GM18508 (cell line): Measurements from ENCODE around the gene TADA3.

Experiments used
- ATAC-seq: cut with Tn5 transposase; IDR thresholded peaks from one replicate; pipeline ENCODE4 v1.9.1; 2021; ENCODE audit warnings: moderate number of reproducible peaks; ENCODE audit not compliant: insufficient read depth, unreplicated experiment

Gene TADA3

DNA sequence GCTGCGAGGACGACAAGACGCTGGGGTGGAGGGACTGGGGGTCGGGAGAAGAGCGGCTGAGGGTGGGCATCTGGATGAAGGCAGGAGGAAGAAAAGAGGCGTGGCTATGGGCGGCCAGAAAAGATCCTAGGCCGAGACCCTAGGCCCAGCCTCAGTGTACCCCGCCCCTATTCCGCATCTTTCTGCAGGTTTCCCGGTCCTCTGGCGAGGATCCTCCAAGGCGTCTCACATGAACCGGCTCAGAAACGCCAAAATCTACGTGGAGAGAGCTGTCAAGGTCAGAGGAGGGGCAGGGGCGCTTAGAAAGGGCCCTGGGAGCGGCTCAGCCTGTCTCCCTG, 18.1 kb upstream of the TADA3 start:
- no peak for ATAC-seq

DNA sequence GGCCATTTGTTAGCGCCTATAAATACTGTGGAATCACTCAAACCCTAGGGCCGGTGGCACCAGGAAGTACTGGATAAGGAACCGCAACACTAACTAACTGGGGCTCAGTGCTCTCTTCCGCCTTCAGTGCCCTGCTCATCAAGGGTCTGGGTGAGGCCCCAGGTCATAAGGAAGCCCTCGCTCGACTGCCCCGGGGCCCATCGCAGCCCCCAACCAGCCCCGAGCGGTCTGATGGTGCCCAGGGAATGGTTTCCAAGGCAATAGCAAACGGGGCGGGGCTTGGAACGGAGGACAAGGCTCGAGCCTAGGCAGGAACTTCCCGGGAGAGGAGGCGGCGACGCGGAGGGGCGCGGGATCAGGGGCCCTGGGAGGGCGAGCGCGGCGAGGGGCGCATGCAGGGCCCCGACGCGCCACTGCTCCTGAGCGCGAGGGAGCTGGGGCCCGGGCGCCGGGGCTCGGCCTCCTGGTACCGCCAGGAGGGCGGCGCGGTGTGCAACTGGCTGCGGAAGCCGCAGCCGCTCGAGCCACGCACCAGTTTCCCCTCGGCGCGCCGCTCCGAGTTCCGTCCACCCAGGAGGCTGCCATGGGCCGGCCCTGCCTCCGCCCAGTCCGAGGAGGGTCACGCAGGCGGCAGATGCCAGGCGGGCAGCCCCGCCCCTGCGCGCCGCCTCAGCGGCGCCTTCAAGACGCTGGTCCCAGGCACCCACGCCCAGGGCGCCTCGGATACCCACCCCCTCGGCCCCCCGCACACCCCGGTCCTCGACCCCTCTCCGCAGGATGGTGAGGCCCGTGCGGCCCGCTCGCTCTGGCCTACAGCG, 17.6 kb upstream of the TADA3 start, which contains the start of gene TTLL3:
Gene TTLL3, plus strand, starts transcription at position 648 of the 818 bp plus-strand sequence. CDS start 400 bp downstream, outside the sequence.
- ATAC-seq: no peak

DNA sequence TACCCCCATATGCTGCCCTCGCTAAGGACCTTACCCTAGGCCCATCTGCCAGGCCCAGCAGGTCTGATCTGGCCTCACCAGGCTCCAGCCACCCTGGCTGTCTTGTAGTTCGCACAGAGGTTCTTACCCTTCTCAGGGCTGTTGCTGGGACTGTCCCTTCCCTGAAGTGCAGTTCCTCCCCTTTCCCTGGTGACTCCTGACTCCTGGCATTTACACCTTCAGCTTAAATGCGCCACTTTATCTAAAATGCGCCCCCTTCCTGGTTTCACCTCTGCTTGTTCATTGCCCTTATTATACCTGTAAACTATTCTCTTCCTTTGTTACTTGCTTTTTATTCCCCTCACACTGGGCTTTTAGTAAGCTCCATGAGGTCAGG, 17.0 kb upstream of the TADA3 start:
- no peak for ATAC-seq

DNA sequence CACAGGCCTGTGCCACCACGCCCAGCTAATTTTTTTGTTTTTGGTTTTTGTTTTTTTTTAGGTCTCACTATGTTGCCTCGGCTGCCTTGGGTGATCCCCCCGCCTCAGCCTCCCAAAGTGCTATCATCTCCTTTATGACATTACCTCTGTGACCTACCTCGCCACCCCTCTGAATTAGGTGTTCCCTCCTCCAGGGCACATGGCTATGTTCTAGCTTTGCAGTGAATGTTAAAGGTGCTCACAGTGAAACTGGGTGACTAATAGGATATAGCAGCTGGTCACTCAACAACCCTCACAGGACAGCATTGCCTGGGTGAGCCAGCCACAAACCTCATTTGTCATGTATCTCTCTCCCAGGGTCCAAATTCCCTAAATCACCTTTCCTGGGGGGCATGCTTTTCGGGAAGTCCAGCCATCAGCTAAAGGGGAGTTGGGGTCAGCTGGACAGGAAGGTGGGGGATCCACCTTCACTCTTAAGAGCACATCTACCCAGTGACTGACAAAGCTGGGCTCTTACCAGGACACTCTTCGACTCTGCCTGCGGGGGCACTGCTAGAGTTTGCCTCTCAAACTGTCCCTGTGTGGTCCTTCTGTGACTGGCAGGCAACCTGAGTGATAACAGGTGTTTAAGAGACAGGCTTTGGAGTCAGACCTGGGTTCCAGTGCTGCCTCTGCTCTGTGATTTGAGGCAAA, 16.2 kb upstream of the TADA3 start:
- ATAC-seq: peak; percentile 56

DNA sequence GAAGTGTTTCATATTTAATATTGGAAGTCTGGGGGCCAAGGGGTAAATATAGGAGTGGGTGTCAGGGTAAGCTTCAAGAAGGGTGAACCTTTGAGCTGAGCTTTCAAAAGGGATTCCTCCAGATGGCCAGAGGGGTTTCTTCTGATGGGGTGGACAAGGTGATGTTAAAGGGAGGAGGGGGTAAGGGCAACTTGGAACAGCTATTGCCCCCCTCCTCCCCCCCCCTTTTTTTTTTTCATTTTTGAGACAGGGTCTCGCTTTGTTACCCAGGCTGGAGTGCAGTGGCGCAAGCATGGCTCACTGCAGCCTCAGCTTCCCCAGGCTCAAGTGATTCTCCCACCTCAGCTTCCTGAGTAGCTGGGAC, 15.7 kb upstream of the TADA3 start:
- no peak for ATAC-seq

GRCh38 chr3:9806688-9807589, 14.7 kb upstream of the TADA3 start:
- no peak for ATAC-seq

DNA sequence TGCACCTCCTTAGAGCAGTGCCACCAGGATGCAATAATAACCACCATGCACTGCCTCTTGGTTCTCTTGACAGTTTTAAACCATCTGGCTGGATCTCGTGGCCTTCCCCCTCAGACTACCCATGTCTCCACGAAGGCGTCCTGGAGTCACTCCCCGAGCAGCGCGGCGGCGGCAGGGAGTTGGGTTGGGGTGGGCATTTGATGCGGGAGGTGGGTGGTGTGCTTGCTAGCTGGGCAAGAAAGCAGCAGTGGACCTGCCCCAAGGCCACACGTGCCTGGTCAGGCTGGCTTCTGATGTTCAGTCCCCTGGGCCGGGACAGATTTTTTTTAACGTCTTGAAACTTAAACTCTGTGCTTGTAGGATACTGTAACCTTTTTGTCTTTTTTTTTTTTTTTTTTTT, 13.9 kb upstream of the TADA3 start:
- ATAC-seq: no peak

- ATAC-seq: no peak
Observed at GRCh38 chr3:9804996-9805395, 12.7 kb upstream of the TADA3 start.

- ATAC-seq: no peak
Observed at GRCh38 chr3:9803494-9803893, 11.2 kb upstream of the TADA3 start.

DNA sequence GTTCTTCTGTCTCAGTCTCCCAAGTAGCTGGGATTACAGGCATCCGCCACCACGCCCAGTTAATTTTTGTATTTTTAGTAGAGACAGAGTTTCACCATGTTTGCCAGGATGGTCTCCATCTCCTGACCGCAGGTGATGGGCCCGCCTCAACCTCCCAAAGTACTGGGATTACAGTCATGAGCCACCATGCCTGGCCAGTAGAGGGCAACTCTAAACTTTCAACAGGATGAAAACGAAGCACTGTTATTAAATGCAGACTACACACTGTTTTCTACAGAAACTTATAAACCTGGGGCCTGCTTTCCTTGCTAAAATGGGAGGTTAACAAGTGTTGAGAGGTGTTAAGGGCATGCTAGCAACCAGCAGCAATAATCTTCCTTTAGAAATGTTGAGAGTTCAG, 8.3 kb upstream of the TADA3 start:
- ATAC-seq: no peak

DNA sequence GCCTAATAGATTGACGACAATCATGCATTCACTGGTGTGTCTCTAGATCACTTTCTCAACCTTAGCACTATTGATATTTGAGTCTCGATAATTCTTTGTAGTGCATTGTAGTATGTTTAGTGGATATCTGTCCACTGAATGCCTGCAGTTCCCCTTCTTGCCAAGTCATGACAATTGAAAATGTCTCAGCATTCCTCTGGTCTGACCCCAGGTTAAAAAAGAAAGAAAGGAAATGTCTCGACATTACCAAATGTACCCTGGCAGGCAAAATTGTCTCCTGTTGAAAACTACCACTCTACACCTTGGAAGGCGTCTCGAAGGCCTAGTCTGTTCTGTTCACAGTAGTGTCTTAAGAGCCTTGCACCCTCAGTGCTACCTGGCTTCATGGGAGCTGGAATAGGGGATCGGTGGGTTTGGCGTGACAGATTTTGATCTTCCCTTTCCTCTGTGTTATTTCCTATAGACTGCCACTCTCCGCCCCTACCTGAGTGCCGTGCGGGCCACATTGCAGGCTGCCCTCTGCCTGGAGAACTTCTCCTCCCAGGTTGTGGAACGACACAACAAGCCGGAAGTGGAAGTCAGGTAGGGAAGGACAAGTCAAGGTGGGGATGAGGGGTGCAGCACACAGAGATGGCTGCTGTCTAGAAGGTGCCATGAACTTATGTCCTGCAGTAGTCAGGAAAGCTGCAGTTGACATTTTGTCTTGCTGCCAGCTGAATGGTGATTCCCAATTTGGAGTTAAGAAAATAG, 5.1 kb upstream of the TADA3 start:
- ATAC-seq: no peak

- ATAC-seq: no peak
Observed at GRCh38 chr3:9795207-9795606, 2.9 kb upstream of the TADA3 start.

DNA sequence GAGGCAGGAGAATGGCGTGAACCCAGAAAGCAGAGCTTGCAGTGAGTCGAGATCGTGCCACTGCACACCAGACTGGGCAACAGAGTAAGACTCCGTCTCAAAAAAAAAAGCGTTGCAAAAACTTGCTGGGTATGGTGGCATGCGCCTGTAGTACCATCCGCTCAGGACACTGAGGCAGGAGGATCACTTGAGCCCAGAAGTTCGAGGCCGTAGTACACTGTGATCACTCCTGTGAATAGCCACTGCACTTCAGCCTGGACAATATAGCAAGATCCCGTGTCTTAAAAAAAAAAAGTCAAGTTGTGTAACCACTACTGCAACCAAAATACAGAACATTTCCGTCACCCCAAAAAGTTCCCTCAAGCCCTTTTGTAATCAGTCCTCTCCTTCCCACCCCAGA, 2.1 kb upstream of the TADA3 start:
- ATAC-seq: no peak

DNA sequence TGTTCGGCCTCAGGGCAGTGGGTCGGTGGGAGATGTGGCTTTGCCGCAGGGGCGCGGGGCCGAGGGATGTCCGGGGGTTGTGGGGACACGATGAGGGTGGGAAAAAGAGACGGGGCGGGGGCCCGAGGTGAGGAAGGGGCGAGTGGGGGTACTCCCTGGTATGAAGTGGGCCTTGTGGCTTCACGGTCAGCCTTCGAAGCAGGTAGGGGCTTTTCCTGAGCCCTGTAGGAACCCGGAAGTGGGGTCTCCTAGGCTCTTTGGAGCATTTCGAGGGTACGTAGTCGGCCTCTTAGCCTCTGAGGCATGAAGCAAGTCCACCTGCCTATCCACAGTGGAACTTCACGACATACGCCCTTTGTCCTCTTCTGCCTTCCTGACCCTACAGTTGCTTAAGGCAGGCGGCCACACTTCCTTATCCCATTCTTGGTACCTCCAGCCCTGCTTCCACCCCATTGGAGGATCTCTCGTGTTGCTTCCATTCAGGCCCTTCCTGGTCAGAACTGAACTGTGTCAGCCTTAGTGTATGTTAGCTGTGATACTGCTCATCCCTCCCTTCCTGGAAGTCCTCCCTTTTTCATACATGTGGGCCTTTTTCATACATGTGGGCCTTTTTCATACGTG, 998 bp upstream of the TADA3 start:
- no peak for ATAC-seq

DNA sequence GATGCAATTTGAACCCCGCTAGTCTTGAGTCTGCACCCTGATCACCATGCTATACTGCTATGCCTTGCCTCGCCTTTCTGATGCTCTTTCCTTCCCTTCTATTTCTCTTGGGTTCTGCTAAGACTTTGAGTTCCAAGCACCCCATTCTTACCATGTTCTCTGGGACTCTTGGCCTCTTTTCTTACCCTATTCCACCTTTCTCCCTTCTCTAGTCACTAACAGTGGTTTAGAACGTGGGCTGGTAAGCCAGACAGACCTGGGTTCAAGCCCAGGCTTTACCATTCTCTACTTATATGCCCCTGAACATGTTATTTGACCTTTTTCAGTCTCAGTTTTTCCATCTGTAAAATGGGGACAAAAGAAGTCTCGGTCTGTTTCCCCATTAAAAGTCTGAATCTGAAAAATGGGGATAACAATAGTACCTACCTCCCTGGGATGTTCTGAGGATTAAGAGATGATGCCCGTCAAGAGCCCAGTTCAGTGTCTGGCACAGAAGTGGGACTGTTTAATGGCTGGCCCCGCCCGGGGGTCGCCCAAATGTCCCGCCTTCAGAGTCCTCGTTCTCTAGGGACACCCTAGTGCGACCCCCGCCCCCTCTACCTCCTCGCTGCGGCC, 376 bp downstream of the TADA3 start:
- peak; percentile 2 for ATAC-seq

DNA sequence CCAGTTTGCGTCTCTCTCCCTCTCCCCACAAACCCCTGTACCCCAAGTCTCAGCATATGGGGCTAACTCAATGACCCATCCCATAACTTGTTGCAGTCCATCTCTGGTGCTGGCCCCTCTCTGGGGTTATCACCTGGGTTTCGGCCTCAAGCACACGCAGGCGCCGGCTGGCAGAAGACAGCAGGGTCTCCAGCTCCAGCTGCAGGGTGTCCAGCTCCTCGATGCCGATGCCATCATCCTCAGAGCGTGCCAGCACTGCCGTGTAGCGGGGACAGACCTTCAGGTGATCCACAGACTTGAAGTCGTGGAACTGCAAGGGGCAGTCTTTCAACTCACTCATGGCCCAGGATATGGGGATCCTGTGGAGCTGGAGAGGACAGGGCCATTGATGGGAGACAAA, 1.1 kb downstream of the TADA3 start:
- no peak for ATAC-seq

DNA sequence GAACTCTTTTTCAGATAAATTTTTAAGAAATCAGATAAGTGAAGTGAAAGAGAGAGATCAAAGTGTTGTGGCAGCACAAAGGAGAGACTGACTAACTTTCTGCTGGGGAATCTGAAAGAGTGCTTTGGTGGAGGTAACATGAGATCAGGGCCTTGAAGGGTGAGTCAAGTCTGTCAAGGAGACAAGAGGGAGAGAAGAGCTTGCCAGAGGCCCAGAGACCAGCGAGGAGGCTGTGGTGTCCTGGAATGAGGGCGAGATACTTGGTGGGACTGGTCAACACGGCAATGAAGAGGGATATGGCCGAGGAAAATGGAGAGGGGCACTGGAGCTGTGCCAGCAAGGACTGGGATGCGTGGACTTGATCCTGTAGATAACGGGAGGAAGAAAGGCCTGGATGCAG, 4.6 kb downstream of the TADA3 start:
- no peak for ATAC-seq

DNA sequence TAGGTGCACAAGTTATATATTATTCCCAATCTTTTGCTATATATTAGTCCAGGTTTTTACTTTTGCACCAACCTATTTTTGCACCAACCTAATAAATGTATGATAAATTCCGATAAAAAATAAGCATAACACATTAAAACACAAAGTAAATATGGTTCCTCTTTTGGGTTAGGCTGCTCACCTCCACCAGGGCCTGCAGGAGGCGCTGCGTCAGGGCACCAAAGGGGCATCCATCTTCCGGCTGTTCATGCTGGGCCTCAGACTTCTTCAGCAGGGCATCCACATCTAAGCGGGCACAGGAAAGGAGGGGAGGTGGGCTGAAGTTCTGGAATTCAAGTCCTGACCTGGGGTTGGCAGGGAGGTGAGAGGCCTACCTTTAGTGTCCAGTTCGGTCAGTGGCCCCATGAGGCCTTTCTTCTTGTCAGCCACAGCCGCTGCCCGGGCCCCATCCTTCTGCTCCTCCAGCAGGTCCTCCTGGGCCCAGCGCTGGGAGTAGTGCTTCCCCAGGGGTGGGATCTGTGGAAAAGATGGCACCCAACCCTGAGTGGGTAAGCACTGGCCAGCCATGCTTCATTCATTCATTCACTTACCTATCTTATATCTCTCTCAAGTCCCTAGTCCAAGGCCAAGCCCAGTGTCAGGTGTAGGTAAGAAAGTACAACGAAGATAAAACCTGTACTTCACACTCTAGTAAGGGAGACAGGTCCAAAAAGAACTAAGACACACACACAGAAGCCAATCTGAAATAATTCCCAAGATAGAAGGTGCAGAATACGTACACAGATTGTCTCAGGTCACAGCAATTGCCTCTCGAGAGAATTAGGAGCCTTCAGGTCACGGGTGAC, 5.2 kb downstream of the TADA3 start:
- ATAC-seq: no peak
